Medulla oblongata (tissue), 1 donor: ENCODE results near the gene HECTD1.
"Not testable (repeated sequence)": the region's sequence is repeated elsewhere in the genome, so short reads cannot be mapped to it uniquely, and the experiment has no call there.

Experiments used
- DNase-seq: peaks from one replicate; pipeline ENCODE4 v3.0.0-alpha.2; 2015; ENCODE audit errors: extremely low spot score

The HECTD1 gene

DNA sequence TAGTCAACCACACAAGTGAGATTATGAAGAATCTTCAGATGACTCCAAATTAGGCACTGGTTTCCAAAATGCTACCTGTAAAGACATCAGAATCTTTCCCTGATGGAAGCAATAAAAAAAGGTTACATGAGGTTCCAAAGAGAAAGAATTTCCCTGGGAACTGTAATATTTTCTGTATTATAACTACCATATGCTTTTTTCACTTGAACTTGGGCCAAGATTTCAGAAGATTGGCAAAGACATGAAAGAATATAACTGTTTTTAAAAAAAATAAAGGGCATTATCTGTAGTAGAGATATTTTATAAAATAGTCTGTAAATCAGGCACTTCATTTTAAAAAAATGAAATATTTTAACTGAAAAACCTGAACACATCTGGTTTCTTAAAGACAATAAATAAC, 12.9 kb downstream of the HECTD1 start:
- DNase-seq: no peak

DNA sequence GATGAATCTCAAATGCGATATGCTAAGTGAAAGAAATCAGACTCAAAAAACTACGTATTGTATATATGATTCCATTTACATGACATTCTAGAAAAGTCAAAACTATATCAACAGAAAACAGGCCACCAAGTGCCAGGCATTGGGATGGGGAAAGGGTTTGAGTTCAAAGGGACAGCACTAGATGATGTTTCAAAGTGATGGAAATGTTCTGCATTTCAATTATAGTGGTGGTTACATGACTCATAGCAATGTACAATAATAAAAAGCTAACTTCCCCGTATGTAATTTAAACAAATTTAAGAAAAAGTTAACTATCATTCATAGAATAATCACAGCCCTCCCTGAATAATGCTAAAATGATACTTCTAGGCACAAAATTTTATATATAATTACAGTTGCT, 13.5 kb downstream of the HECTD1 start:
- no peak for DNase-seq

DNA sequence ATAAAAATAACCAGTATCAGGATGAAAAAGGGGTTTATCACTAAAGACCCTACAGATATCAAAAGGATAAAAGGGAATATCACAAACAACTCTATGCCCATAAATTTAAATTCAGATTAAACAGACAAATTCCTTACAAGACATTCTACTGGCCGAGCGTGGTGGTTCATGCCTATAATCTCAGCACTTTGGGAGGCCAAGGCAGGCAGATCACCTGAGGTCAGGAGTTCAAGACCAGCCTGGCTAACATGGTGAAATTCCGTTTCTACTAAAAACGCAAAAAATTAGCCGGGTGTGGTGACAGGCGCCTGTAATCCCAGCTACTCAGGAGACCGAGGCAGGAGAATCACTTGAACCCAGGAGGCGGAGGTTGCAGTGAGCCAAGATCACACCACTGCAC, 15.0 kb downstream of the HECTD1 start:
- not testable (repeated sequence) for DNase-seq

DNA sequence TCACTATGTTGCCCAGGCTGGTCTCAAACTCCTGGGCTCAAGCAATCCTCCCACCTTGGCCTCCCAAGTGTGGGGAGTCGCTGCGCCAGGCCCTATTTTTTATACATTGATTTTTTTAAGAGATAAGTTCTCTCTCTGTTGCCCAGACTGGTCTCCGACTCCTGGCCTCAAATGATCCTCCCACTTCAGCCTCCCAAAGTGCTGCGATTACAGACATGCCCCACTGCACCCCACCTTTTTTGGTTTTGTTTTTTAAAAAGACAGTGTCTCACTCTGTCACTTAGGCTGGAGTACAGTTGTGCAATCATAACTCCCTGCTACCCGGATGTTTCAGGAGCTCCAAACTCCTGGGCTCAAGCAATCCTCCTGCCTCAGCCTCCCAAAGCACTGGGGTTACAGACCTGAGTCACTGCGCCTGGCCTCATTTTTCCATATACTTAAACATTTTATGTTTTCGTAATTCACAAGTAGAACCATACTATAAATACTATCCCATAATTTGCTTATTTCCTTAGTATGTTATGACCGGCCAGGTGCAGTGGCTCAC, 16.8 kb downstream of the HECTD1 start:
- DNase-seq: no peak

DNA sequence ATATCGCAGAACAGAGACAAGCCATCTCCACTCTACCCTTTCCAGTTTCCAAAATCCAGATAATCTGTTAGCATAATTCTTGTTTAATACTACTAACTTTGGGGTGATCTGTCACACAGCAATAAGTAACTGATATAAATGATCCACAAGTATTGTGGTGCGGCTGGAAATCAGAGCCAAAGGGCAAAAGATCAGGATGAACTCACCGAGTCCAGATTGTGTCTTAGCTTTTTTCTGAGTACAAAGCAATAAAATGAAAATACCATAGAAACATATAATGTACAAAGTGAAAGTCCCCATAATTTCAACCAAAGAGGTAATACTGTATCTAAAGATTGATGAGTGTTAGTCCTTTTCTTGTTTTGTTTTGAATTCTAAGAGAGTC, 17.4 kb downstream of the HECTD1 start:
- DNase-seq: no peak

DNA sequence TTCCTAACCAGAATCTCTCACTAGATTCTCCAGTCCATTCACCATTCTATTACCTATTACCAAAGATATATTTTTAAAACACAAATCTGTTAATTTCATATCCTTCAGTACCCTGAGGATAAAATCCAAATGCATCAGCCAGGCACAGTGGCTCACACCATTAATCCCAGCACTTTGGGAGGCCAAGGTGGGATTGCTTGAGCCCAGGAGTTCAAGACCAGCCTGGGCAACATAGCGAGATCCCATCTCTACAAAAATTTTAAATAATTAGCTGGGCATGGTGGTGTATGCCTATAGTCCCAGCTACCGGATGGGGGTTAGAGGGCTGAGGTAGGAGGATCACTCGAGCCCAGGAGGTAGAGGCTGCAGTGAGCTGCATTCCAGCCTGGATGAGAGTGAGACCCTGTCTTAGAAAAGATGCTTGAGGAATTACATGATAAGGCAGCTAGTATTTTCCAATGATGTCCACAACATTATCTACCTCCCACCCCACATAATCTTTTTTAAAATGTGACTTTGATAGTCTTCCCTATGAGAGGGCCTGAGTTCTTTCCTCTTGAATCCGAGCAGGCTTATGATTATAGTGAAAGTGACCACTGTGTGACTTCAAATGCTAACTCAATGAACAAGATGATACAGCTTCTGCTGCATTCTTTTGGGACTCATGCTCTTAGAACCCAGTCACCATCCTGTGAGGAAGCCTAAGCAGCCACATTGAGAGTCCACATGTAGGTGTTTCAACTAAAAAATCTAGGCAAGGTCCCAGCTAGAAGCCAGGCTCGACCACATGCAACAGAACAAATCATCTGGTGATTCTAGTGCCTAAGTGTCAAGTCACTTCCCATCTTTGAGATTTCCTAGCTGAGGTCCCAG, 18.0 kb downstream of the HECTD1 start:
- no peak for DNase-seq

DNA sequence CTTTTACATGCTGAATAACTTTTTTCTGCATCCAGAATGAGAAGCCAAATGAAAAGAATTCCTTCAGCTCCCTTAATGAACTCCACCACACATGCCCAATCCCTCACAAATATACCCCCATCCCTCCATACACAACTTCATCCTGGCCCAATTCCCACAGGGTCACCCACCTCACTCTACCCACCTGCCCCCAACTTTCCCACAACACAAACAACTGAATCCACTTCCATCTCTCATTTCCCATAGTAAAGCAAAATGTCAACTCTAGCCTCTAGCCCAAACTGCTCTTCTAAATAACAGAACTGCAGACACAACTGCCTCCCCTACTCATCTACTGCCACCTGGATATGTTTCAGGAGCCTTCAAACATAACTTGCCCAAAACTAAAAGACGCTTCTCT, 18.8 kb downstream of the HECTD1 start:
- no peak for DNase-seq

DNA sequence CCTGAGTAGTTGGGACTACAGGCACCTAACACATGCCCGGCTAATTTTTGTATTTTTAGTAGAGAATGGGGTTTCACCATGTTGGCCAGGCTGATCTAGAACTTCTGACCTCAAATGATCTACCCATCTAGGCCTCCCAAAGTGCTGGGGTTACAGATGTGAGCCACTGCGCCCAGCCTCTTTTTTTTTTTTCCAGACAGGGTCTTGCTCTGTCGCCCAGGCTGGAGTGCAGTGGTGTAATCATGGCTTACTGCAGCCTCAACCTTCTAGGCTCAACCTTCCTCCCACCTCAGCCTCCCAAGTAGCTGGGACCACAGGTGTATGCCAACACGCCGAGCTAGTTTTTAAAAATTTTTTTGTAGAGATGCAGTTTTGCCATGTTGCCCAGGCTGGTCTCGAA, 25.6 kb downstream of the HECTD1 start:
- DNase-seq: not testable (repeated sequence)

DNA sequence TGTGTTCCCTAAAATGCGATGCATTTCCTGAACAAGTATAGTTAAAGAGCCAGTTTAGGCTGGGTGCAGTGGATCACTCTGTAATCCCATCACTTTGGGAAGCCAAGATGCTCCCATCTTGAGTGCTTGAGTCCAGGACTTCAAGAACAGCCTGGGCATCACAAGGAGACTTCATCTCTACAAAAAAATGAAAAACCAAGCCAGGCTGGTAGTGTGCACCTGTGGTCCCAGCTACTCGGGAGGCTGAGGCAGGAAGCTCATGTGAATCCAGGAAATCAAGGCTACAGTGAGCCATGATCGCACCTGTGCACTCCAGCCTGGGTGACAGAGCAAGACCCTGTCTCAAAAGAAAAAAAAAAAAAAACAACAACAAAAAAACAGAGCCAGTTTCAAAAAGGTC, 26.3 kb downstream of the HECTD1 start:
- DNase-seq: no peak

DNA sequence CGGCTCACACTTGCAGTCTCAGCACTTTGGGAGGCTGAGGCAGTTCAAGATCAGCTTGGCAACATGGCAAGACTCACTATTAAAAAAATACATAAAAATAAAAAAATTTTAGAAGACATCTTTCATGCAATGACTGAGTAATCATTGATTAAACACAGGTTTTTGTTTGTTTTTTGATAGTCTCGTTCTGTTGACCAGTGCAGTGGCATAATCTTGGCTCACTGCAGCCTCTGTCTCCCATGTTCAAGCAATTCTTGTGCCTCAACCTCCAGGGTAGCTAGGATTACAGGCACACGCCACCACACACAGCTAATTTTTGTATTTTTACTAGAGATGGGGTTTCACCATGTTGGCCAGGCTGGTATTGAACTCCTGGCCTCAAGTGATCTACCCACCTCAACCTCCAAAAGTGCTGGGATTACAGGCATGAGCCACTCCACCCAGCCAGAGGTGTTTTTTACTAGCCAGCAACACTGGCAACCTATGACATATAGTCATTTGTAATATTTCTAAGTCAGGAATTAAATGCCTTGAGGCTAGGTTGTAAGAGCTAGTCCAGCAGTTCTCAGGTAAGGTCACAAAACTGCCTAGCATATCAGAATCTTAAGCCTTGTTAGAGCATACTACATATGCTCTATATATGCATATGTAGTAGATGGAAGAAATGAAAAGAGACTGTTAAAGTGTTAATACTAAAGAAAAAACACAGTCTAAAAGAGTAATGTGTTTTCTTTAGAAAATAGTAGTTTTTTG, 27.1 kb downstream of the HECTD1 start:
- DNase-seq: no peak

DNA sequence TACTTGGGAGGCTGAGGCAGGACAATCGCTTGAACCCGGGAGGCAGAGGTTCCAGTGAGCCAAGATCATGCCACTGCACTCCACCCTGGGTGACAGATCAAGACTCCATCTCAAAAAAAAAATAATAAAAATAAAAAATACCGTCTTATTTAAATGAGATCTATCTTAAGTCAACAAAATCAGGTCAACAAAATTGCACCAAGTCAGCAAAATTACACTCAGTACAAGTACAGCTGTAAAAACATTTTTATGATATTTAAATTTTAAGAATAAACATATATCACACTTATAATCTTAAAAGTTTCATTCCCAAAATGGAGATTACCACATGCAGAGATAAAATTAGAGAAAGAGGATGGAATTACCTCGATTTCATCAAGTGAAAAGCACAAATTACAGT, 33.2 kb downstream of the HECTD1 start:
- no peak for DNase-seq

DNA sequence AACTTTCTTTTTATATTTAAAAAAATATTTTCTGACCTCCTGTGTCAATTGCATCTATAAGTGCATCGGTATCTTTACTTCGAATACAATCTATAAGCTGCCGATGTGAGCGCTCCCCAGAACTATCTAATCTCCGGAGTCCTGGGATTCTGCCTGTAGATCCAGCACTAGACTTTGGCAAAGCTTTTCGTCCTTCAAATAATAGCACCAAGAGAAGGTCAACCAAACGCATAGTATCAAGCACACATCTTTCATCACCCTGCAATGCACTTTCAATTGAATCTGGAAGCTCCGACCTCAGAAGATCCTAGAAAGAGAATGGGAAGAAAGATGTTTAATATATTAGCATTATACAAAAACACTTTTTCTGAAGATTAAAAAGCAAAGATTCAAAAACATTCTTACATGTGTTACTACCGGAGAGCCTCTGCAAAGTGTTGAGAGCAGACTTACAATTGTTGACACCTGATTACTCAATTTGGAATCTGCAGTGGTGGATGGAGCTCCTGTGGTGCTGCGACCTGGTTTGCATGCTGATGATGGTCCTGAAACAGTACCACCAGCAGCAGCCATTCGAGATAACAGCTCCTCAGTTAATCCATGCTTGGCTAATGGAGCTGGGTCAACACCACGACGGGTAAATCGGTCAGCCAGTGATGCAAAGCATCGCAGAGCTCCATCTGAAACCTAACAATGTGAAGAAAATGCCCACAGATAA, 34.3 kb downstream of the HECTD1 start:
- DNase-seq: no peak

DNA sequence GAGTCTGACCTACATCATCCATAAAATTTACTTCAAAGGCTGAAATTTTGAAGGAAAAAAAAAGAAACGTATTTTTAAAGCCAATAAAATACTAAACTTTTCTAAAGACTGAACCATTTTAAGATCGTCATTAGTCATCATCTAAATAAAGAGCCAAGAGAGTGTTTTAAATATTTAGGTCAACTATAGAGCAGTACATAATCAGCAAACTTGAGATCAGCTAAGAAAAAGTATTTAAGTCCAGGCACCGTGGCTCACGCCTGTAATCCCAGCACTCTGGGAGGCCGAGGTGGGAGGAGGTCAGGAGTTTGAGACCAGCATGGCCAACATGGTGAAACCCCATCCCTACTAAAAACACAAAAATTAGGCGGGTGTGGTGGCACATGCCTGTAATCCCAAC, 35.5 kb downstream of the HECTD1 start:
- DNase-seq: no peak

DNA sequence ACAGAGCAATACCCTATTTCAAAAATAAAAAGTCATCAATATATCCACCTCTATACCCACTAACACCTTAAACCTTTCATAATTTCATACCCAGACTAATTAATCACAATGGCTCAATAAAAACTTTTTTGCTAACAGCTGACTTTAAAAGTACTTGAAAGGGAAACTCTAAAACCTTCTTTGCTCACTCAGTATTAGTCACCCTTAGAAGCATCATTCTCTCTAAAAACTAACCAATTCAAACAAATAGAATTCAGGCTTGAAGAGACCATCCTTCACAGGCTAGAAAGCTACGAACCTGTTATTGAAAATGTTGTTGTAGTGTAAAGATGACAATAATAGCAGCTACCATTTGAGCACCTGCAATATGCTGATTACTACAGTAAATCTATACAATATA, 37.2 kb downstream of the HECTD1 start:
- no peak for DNase-seq

DNA sequence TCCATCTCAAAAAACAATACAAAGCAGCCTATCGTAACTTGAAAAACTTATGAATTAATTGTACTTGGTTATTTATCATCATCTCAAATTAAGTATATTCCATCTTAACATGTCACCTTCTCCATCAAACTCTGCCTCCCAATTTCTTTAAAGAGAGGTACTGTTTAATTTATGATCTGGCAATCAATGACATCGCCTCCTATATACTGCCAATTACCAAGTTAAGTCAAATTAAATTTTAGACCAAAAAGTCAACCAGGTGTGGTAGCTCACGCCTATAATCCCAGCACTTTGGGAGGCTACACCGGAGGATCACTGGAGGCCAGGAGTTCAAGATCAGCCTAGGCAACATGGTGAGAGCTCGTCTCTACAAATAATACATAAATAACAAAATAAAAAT, 37.7 kb downstream of the HECTD1 start:
- DNase-seq: no peak

DNA sequence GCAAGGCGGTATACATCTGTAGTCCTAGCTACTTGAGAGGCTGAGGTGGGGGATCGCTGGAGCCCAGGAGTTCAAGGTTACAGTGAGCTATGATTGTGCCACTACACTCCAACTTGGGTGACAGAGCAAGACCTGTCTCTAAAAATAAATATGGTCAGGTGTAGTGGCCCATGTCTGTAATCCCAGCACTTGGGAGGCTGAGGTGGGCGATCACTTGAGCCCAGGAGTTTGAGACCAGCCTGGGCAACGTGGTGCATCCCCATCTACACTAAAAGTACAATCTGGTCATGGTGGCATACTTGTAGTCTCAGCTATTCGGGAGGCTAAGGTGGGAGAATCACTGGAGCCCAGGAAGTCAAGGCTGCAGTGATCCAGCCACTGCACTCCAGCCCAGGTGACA, 40.6 kb downstream of the HECTD1 start:
- DNase-seq: no peak

DNA sequence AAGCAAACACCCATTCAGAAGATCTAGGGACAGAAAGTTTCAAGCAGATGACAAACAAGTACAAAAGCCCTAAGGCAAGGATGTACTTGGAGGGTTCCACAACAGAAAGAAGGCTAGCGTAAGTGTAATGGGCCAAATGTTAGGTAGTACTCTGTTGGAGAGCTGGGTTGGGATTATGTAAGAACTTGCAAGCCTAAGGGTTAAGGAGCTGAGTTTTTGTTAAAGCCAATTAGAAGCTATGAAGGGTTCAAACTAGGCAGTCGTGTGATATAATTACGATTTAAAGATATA, 41.4 kb downstream of the HECTD1 start:
- no peak for DNase-seq

DNA sequence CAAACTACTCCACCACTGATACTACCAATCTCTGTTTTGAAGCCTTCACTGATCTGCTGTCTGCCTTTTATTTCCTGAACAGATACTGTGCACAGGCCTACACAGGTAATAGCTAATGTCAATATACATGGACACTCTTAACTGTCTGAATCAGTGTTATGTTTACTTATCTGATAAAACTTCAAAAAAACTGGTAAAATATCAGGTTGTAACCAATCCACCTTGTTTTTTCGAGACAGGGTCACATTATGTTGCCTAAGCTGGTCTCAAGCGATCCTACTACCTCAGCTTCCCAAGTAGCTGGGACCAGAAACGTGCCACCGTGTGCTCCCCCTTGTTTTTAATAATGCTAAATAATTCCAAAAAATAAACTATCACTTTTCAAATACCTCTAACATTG, 43.5 kb downstream of the HECTD1 start:
- DNase-seq: no peak

DNA sequence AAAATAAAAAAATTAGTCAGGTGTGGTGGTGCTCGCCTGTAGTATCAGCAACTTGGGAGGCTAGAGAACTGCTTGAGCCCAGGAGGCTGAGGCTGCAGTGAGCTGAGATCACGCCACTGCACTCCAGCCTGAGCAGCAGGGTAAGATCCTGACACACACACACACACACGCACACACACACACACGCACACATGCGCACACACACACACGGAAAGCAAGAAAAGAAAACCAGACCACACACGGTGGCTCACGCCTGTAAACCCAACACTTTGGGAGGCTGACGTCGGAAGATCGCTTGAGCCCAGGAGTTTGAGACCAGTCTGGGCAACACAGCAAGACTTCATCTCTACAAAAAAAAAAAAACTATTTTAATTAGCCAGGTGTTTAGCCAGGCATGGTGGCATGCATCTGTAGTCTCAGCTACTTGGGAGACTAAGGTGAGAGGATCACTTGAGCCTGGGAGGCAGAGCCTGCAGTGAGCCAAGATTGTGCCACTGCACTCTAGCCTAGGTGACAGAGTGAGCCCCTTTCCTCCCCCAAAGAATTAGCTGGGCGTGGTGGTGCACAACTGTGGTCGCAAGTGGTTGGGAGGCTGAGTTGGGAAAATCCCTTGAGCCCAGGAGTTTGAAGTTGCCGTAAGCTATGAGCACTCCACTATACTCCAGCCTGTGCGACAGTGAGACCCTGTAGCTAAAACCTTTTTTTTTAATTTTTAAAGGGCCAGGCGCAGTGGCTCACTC, 44.5 kb downstream of the HECTD1 start:
- no peak for DNase-seq

DNA sequence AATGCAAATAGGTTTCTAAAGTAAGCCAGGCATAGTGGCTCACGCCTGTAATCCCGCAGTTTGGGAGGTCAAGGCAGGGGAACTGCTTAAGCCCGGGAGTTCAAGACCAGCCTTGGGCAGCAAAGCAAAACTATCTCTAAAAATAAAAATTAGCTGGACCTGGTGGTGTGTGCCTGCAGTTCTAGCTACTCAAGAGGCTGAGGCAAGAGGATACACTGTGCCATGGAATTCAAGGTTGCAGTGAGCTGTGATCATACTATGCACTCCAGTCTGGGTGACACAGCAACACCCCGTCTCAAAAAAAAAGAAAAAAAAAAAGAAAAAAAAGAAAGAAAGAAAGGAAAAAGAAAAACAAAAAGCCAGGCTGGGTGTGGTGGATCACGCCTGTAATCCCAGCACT, 46.3 kb downstream of the HECTD1 start:
- DNase-seq: no peak

DNA sequence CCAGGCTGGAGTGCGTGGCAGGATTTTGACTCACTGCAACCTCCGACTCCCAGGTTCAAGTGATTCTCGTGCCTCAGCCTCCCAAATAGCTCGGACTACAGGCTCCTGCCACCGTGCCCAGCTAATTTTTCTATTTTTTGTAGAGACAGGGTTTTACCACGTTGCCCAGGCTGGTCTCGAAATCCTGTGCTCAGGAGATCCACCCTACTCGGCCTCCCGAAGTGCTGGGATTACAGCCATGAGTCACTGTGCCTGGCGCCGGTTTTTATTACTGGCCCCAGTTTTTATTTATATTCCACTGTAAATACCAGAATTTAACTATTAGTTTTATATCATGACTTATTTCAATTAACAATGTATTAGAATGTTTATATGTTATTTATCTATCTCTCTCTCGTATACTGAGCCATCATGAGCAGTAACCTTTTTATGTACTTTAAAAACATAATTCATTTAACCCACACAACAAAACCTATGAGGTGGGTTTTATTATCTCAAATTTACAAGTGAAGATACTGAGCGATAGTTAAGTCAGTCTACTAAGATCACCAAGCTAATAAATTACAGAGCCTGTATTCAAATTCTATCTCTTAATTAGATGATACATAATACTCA, 47.8 kb downstream of the HECTD1 start:
- no peak for DNase-seq
